ENCODE measurements around the gene RETREG1.

- no peak for TF ChIP-seq CTCF (IDR thresholded peaks at IDR 0.05; ENCODE audit: insufficient read depth, low read length)
- TF ChIP-seq REST (IDR thresholded peaks at IDR 0.05; ENCODE audit: insufficient replicate concordance, low read depth) = no peak
- no peak for TF ChIP-seq POLR2AphosphoS5 (IDR thresholded peaks at IDR 0.05; ENCODE audit: low read depth)
- no peak for TF ChIP-seq GABPA (IDR thresholded peaks at IDR 0.05; ENCODE audit: low read depth)
- no peak for TF ChIP-seq SPI1 (IDR thresholded peaks at IDR 0.05; ENCODE audit: borderline replicate concordance, low read depth)
These were observed 132.7 kb downstream of the RETREG1 start for GRCh38 chr5:16484081-16484480.

Measured in HL-60 (cell line).